Heart left ventricle (tissue), 16 donors: ENCODE measurements around the gene PLRG1. TPM values are rescaled to one million over a fixed set of nuclear protein-coding genes. Genes with fewer than 3 reads are reported as not detected.

Experiments used
- ATAC-seq, 4 donors: fragments of 200-7000 bp; cut with Tn5 transposase; one replicate each; pipeline ENCODE4 v1.9.1; 2020 to 2022; ENCODE audit warnings: moderate library complexity in 4 of 4, mild to moderate bottlenecking in 3 of 4, moderate number of reproducible peaks in 1 of 4
- DNase-seq, 5 donors: peaks; one replicate each; pipeline ENCODE4 v3.0.0-alpha.2; 2020
- H3K27ac ChIP-seq, 12 donors: fragments of 200-600 bp; sonication (generic) in 4 of 12; one replicate each; pipeline versions ENCODE4 v1.5.0 to v1.8.0; 2016 to 2022; ENCODE audit warnings: mild to moderate bottlenecking in 2 of 12
- H3K27me3 ChIP-seq, 9 donors: fragments of 200-600 bp; sonication (generic) in 2 of 9; one replicate each; pipeline versions ENCODE4 v1.5.1 to v1.8.0; 2016 to 2022; ENCODE audit warnings: mild to moderate bottlenecking in 3 of 9
- H3K36me3 ChIP-seq, 9 donors: fragments of 200-600 bp; sonication (generic) in 2 of 9; one replicate each; pipeline versions ENCODE4 v1.5.0 to v1.8.0; 2018 to 2022; ENCODE audit warnings: mild to moderate bottlenecking in 2 of 9
- H3K4me1 ChIP-seq, 12 donors: fragments of 200-600 bp; sonication (generic) in 4 of 12; one replicate each; pipeline versions ENCODE4 v1.5.0 to v1.8.0; 2016 to 2022; ENCODE audit warnings: mild to moderate bottlenecking in 3 of 12
- H3K4me3 ChIP-seq, 12 donors: fragments of 200-600 bp; sonication (generic) in 4 of 12; one replicate each; pipeline versions ENCODE4 v1.5.0 to v1.8.0; 2017 to 2022; ENCODE audit warnings: mild to moderate bottlenecking in 9 of 12, moderate library complexity in 4 of 12
- H3K9me3 ChIP-seq, 12 donors: fragments of 200-600 bp; sonication (generic) in 4 of 12; one replicate each; pipeline versions ENCODE4 v1.5.0 to v1.8.0; 2016 to 2022; ENCODE audit warnings: mild to moderate bottlenecking in 1 of 12
- POLR2A ChIP-seq, 2 donors: fragments of 450-650 bp; IDR thresholded peaks; one replicate each; pipeline ENCODE4 v1.6.1; 2017; ENCODE audit warnings: antibody characterized with exemption in 2 of 2, mild to moderate bottlenecking in 2 of 2, moderate library complexity in 2 of 2
- WGBS, 4 donors: extraction: QIAGEN DNeasy Blood & Tissue Kit in 2 of 4; methylation state at CpG; one replicate each; pipeline versions ENCODE4 v1.1.5 to v1.1.7; 2013 to 2018; 5-methylcytosine and 5-hydroxymethylcytosine counted together
- intact Hi-C, 10 donors: fragments of 100-400 bp; cut with DNase I; formaldehyde crosslinking; loops; one replicate each; pipeline versions ENCODE4 v1.11.1 to v1.14.2; 2022
- polyA plus RNA-seq, 2 donors: library from polyadenylated mRNA; stranded (reverse); fragments of 200-250 nt; gene quantifications; one replicate each; pipeline ENCODE4 v1.2.3, GENCODE V29; 2013
- total RNA-seq, 9 donors: library from RNA; depleted of rRNA in 2 of 9; stranded (reverse); fragments of >200 nt in 2 of 9; fragmentation: NEBNext Ultra II Directional in 3 of 9; extraction: Animal tissue kit (Norgen Biotek cat#: 25700) in 3 of 9; gene quantifications; one replicate each; pipeline versions ENCODE4 v1.1.0 to v1.2.4, GENCODE V29; 2016 to 2023
- TF ChIP-seq, protein P1 (sequence below), 12 donors: fragments of 200-600 bp; sonication (generic) in 4 of 12; IDR thresholded peaks; one replicate each; pipeline versions ENCODE4 v1.5.0 to v1.8.0; 2018 to 2022; ENCODE audit warnings: antibody characterized with exemption in 12 of 12, mild to moderate bottlenecking in 5 of 12
- donor health status: ischemic (EF 13 %, LVEDD 7.1; RV severe dilation, severe dysfunction).
- donor health status: healthy with polysubstance abuse.
- donor health status: DM: no; HTN: yes; CAD: no.
- donor health status: DM: no; HTN: no; CAD: no.
- donor health status: ischemic (EF 25% LVEDD 6.9; RV normal size, moderate dysfunction).
- donor health status: ischemic (EF 25% LVEDD 5.7; RV mildly dilated, moderate dysfunction).
- donor health status: healthy.
- donor health status: DM: yes; HTN: yes; CAD: no.
- donor health status: ischemic (EF 35%, LVEDD 5.7; RV mildly dilated, moderate dysfunction).
- donor health status: nonischemic (EF 11% LVEDD 7.7; RV severe dilation, severe dysfunction).
- donor health status: DM: yes; HTN: yes; CAD: no.
- donor health status: PGD.
- donor health status: ischemic (EF 29% LVEDD 5.4; RV normal size, mild dysfunction).
- donor health status: nonischemic (EF 23%, LVEDD 6.1; RV moderate dilation, normal function).

The PLRG1 gene
- total and polyA plus RNA-seq, 11 donors, result 25.4 to 52.3 (median 40.5) TPM

DNA sequence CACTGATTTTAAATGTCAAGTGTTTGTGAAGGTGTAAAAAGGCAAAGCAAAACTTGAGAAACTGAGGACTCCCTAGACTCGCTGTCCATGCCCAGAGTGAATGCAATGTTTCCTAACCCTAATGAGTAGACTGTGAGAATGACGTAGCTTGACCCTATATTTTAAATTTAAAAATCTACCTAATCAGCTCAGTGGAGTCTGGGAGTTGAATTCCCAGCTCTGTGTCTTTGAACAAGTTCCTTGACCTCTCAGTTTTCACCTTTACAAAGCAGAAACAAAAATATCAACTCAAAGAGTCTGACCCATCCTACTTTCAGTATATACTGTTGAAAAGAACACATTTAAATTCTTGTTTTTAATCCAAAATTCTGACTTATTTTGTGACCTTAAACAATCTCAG, 38.0 kb upstream of the PLRG1 start:
- intact Hi-C loops, result no loop called here
- TF ChIP-seq, protein P1, sequence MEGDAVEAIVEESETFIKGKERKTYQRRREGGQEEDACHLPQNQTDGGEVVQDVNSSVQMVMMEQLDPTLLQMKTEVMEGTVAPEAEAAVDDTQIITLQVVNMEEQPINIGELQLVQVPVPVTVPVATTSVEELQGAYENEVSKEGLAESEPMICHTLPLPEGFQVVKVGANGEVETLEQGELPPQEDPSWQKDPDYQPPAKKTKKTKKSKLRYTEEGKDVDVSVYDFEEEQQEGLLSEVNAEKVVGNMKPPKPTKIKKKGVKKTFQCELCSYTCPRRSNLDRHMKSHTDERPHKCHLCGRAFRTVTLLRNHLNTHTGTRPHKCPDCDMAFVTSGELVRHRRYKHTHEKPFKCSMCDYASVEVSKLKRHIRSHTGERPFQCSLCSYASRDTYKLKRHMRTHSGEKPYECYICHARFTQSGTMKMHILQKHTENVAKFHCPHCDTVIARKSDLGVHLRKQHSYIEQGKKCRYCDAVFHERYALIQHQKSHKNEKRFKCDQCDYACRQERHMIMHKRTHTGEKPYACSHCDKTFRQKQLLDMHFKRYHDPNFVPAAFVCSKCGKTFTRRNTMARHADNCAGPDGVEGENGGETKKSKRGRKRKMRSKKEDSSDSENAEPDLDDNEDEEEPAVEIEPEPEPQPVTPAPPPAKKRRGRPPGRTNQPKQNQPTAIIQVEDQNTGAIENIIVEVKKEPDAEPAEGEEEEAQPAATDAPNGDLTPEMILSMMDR (IDR thresholded peaks at IDR 0.05), result no peak
- TF ChIP-seq POLR2A (IDR thresholded peaks at IDR 0.05), result no peak
- no peak overlapping the region for H3K4me3 ChIP-seq
- WGBS, 4 donors, result 76 to 93% (median 88%) methylated on average over 2 of the region's 2 CpGs
- H3K27me3 ChIP-seq, result peaks cover 0 to 21% (median 4%) of the 10 kb centered on the region in 9 donors
- H3K4me1 ChIP-seq, result no peaks in the 10 kb centered on the region
- H3K27ac ChIP-seq, result no peak overlapping the region
- ATAC-seq, result no peak
- DNase-seq, result no peak
- H3K9me3 ChIP-seq, result no peaks in the 10 kb centered on the region
- no peaks in the 10 kb centered on the region for H3K36me3 ChIP-seq

DNA sequence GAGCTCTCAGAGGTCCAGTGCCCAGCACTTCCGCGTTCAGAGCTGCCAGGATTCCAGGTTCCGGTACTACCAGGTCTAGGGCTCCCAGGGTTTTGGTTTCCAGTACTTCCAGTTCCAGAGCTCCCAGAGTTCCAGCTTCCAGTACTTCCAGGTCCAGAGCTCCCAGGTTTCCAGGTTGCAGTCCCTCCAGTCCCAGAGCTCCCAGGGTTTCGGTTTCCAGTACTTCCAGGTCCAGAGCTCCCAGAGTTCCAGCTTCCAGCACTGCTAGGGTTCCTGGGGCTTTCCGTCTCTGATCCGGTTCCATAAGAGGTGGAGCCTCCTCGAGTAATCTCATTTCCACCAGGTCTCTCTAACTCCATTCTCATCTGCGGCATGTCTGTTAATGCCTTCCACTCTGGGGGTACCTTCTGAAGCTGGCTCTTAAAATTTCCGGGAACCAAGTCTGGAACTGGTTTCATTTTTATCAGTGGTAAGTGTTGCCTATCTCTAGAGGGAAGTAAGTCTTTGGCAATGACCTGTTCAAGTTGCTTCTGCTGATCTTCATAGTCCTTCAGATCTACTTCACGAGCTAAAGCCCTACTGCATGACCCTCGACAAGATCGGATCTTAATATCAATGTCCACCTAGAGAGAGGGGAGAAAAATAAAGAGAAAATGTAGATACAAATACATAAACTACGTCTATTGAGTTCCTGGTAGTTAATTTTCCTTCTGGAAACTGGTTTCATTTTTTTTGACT, 36.3 kb upstream of the PLRG1 start:
- Histone ChIP-seq H3K4me3 (no peak overlapping the region), H3K27ac (no peak overlapping the region), H3K4me1 (no peaks in the 10 kb centered on the region), H3K27me3 (peaks cover 0 to 21% (median 4%) of the 10 kb centered on the region in 9 donors), H3K36me3 (no peaks in the 10 kb centered on the region), H3K9me3 (no peaks in the 10 kb centered on the region)
- DNase-seq, result no peak
- WGBS, 4 donors, result 81 to 87% (median 86%) methylated on average over 13 of the region's 13 CpGs
- intact Hi-C loops, result no loop called here
- TF ChIP-seq, protein P1 (IDR thresholded peaks at IDR 0.05), result no peak
- no peak for TF ChIP-seq POLR2A (IDR thresholded peaks at IDR 0.05)
- no peak for ATAC-seq

DNA sequence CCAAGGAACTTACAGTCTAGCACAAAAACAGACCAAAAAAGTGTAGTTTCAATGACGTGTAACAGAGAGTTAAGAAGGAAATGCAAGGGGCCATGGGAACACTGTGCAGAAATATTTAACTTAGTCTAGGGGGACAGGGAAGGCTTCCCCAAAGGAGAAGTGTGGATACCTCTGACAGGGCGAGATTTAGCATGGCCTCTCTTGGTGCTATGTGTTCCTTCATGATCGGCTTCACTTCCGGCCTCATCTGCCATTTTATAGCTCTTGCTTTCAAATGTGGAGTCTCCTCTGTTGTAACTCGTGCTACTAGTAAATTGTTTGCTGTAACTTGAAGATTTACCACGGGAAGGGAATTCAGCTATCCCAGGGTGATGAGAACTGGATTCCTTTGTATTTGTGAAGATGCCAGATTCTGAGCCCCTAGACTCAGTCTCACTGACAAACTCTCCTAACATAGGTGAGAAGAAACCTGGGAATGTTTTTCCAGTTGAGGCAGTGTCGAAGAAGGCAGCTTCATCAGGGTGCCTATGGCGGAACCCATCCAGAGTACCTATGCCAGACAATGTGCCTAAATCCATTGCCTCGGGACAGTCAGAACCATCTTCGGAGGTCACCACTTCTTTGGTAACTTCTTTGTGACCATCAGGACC, 35.3 kb upstream of the PLRG1 start:
- DNase-seq (no peak), ATAC-seq (no peak)
- Histone ChIP-seq H3K27me3 (peaks cover 0 to 15% (median 0%) of the 10 kb centered on the region in 9 donors), H3K9me3 (no peaks in the 10 kb centered on the region), H3K27ac (no peak overlapping the region), H3K4me3 (no peak overlapping the region), H3K36me3 (no peaks in the 10 kb centered on the region), H3K4me1 (no peaks in the 10 kb centered on the region)
- 83 to 87% (median 84%) methylated on average over 10 of the region's 10 CpGs for WGBS, 4 donors
- intact Hi-C loops, result no loop called here
- TF ChIP-seq, protein P1 (IDR thresholded peaks at IDR 0.05), result no peak
- no peak for TF ChIP-seq POLR2A (IDR thresholded peaks at IDR 0.05)

DNA sequence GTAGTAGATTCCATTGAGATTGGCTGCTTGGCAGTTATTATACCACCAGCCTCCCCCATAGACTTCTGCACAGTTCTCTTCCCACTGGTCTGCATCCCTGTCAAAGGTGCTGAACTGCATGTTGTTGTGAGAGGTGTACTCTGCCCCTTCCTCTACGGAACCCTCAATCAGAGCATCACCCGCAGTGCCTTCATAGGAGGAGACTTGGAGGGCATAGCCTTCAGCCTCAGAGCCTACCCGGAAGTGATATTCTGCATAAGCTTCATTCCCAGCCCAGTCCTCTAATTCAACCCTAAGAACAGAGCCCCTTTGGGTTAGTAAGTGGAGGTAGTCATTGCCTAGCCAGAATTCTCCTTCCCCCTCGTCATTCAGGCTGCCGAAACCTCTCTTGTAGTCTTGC, 34.1 kb upstream of the PLRG1 start:
- whole genome bisulfite sequencing, 4 donors, result 81 to 89% (median 85%) methylated on average over 5 of the region's 5 CpGs
- Histone ChIP-seq H3K27ac (no peak overlapping the region), H3K36me3 (no peaks in the 10 kb centered on the region), H3K9me3 (no peaks in the 10 kb centered on the region), H3K27me3 (peaks cover 0 to 7% (median 0%) of the 10 kb centered on the region in 9 donors), H3K4me3 (no peak overlapping the region), H3K4me1 (no peaks in the 10 kb centered on the region)
- no peak for ATAC-seq
- no peak for DNase-seq
- no peak for TF ChIP-seq POLR2A (IDR thresholded peaks at IDR 0.05)
- TF ChIP-seq, protein P1 (IDR thresholded peaks at IDR 0.05), result no peak
- intact Hi-C loops, result no loop called here
